HFF-Myc (cell line): ENCODE results near the gene MRPL52.
"Not testable (repeated sequence)": the region's sequence is repeated elsewhere in the genome, so short reads cannot be mapped to it uniquely, and the experiment has no call there.

ENCODE experiments used
- DNase-seq: peaks from one replicate; pipeline ENCODE4 v3.0.0-alpha.2; 2011; ENCODE audit warnings: low read depth; ENCODE audit errors: extremely low read depth
- H3K4me3 ChIP-seq: replicated peaks from 2 replicates; pipeline ENCODE4 v1.5.1; 2011; ENCODE audit warnings: low read depth, mild to moderate bottlenecking, control low read depth, low read length
- CTCF ChIP-seq: IDR thresholded peaks from 2 replicates; pipeline ENCODE4 v1.5.1; 2012; ENCODE audit warnings: mild to moderate bottlenecking, low read depth, low read length, control low read depth; ENCODE audit errors: missing control alignments

Gene MRPL52

DNA sequence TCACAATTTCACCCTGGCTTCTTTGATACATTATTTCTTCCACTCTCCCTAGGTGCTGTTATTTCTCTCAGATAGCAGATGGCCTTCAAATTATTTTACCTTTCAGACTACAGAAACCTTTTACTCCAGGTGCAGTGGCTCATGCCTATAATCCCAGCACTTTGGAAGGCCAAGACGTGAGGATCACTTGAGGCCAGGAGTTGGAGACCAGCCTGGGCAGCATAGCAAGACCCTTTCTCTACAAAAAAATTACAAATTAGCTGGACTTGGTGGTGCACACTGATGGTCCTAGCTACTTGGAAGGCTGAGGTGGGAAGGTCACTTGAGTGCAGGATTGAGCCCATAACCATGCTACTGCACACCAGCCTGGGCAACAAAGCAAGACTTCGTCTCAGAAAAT lies 37.5 kb upstream of the MRPL52 start:
- TF ChIP-seq CTCF: no peak
- H3K4me3 ChIP-seq: no peak overlapping the region
- DNase-seq: no peak

GRCh38 chr14:22793550-22793949 lies 36.1 kb upstream of the MRPL52 start:
- H3K4me3 ChIP-seq, DNase-seq: not testable (repeated sequence)

- no peak overlapping the region for H3K4me3 ChIP-seq
- no peak for TF ChIP-seq CTCF
- no peak for DNase-seq
Measured at GRCh38 chr14:22793976-22794375, 35.7 kb upstream of the MRPL52 start.

DNA sequence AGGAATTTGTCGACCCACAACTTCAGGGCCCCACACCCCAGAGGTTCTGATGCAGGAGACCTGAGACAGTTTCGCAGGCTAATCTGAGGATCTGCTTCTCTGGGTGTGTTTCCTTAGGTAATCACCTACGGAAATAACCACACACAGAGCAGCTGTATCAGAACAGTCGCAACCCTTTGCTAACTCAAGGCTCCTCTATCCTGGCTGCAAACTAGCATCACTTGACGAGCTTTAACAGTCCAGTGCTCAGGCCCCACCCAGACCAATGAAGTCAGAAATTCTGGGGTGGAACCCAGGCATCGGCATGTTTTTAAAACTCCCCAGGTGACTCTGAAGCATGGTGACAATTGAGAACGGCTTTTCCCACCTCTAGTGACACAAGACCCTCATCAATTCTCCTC lies 35.1 kb upstream of the MRPL52 start:
- H3K4me3 ChIP-seq: no peak overlapping the region
- no peak for TF ChIP-seq CTCF
- DNase-seq: no peak

GRCh38 chr14:22796087-22796707 lies 33.5 kb upstream of the MRPL52 start:
- no peak for DNase-seq
- no peak for TF ChIP-seq CTCF
- H3K4me3 ChIP-seq: no peak overlapping the region

DNA sequence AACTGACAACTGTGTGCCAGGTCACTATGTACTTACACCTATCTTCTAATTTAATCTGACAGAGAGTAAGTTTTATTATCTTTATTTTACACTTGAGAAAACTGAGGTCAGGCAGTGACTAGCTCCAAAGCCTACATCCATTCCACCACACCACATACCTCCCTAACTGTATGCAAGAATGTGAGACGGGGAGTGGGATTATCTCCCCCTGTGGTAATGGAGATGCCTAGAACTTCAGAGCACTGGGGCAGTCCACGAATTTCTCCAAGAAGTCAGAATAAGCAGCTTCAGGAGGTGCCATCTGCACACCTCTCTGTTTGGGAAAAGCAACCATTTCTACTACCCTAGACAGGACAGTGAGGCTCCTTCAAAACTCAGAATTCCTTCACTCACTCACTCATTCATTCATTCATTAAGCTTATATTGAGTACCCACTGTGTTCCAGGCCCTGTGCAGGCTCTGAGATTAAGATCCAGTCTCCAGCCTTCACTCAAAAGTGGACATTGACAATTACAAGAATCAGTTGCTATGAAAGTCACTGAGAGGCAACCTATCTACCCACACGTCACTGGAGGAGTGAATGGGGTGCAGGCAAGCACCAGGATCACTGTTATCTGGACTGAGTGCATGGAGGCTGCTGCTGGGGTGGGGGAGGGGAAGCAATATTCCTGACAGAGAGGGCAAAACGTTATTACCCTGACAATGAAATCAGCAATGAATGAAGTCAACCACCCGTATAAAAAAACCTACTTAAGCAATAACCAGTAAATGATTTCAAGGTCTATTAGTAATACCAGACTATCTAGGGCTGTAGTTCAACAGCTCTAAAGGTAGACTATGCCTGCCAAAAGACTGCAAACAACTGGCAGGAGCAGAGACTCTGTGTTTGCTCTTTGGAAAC lies 32.4 kb upstream of the MRPL52 start:
- TF ChIP-seq CTCF: no peak
- H3K4me3 ChIP-seq: no peak overlapping the region
- no peak for DNase-seq

- TF ChIP-seq CTCF: no peak
- DNase-seq: no peak
- H3K4me3 ChIP-seq: no peak overlapping the region
Measured at GRCh38 chr14:22798528-22798927, 31.2 kb upstream of the MRPL52 start.
